Ishikawa (cell line): Measurements from ENCODE around the gene SMYD4.

ENCODE experiments used
- CEBPB ChIP-seq: IDR thresholded peaks from 2 replicates; pipeline ENCODE4 v1.6.1; 2012
- EGR1 ChIP-seq: IDR thresholded peaks from 2 replicates; pipeline ENCODE4 v1.6.1; 2012
- EP300 ChIP-seq: IDR thresholded peaks from 2 replicates; pipeline ENCODE4 v1.6.1; 2012; ENCODE audit warnings: borderline replicate concordance
- FOXM1 ChIP-seq: IDR thresholded peaks from 2 replicates; pipeline ENCODE4 v1.6.1; 2012; ENCODE audit warnings: low read depth, borderline replicate concordance
- MAX ChIP-seq: IDR thresholded peaks from 2 replicates; pipeline ENCODE4 v1.6.1; 2012
- RAD21 ChIP-seq: IDR thresholded peaks from 2 replicates; pipeline ENCODE4 v1.6.1; 2012; ENCODE audit warnings: low read depth
- REST ChIP-seq: IDR thresholded peaks from 2 replicates; pipeline ENCODE4 v1.6.1; 2012; ENCODE audit warnings: low read depth, mild to moderate bottlenecking
- USF1 ChIP-seq: IDR thresholded peaks from 2 replicates; pipeline ENCODE4 v1.6.1; 2012

- TF ChIP-seq EP300, result no peak
- TF ChIP-seq EGR1, result no peak
- TF ChIP-seq RAD21, result no peak
- TF ChIP-seq CEBPB, result no peak
- no peak for TF ChIP-seq MAX
- no peak for TF ChIP-seq FOXM1
- TF ChIP-seq USF1, result no peak
- TF ChIP-seq REST, result no peak
Observed at GRCh38 chr17:1802429-1802828, 27.3 kb downstream of the SMYD4 start.
